MM.1S (cell line): ENCODE results near the gene SLC6A3.

Source experiments
- DNase-seq: peaks from one replicate; pipeline ENCODE4 v3.0.0-alpha.2; 2015
- H2AFZ ChIP-seq: fragments of 300-600 bp; sonication (generic); 2 replicates; pipeline ENCODE4 v1.6.0; 2016; ENCODE audit warnings: antibody characterized with exemption, low read length
- H3F3A ChIP-seq: fragments of 300-600 bp; sonication (generic); 2 replicates; pipeline ENCODE4 v1.6.1; 2016; ENCODE audit warnings: mild to moderate bottlenecking, antibody characterized with exemption, low read length, moderate library complexity, mixed read lengths; ENCODE audit not compliant: insufficient read depth
- H3K27ac ChIP-seq: fragments of 300-600 bp; sonication (generic); 2 replicates; pipeline ENCODE4 v1.5.1; 2016; ENCODE audit warnings: mild to moderate bottlenecking, low read length
- H3K27me3 ChIP-seq: fragments of 300-600 bp; sonication (generic); replicated peaks from 2 replicates; pipeline ENCODE4 v1.6.0; 2016; ENCODE audit warnings: low read length; ENCODE audit not compliant: insufficient read depth
- H3K36me3 ChIP-seq: fragments of 300-600 bp; sonication (generic); replicated peaks from 2 replicates; pipeline ENCODE4 v1.6.1; 2016; ENCODE audit warnings: mild to moderate bottlenecking, low read length, mixed read lengths; ENCODE audit not compliant: insufficient read depth
- H3K4me1 ChIP-seq: fragments of 300-600 bp; sonication (generic); 2 replicates; pipeline ENCODE4 v1.6.1; 2016; ENCODE audit warnings: low read length, mixed read lengths
- H3K4me2 ChIP-seq: fragments of 300-600 bp; sonication (generic); 2 replicates; pipeline ENCODE4 v1.6.0; 2016; ENCODE audit warnings: low read depth, low read length
- H3K4me3 ChIP-seq: fragments of 300-600 bp; sonication (generic); 2 replicates; pipeline ENCODE4 v1.5.1; 2016; ENCODE audit warnings: low read length, mixed read lengths
- H3K79me2 ChIP-seq: fragments of 300-600 bp; sonication (generic); 2 replicates; pipeline ENCODE4 v1.6.1; 2016; ENCODE audit warnings: mixed run types, low read length, mixed read lengths
- H3K9ac ChIP-seq: fragments of 300-600 bp; sonication (generic); 2 replicates; pipeline ENCODE4 v1.6.1; 2016; ENCODE audit warnings: low read length, mixed read lengths
- H3K9me2 ChIP-seq: fragments of 300-600 bp; sonication (generic); replicated peaks from 2 replicates; pipeline ENCODE4 v1.6.1; 2016; ENCODE audit warnings: mild to moderate bottlenecking, low read length, mixed read lengths; ENCODE audit not compliant: insufficient read depth
- H3K9me3 ChIP-seq: fragments of 300-600 bp; sonication (generic); replicated peaks from 2 replicates; pipeline ENCODE4 v1.6.1; 2016; ENCODE audit warnings: mild to moderate bottlenecking, low read length, mixed read lengths; ENCODE audit not compliant: insufficient read depth
- H4K20me1 ChIP-seq: fragments of 300-600 bp; sonication (generic); 2 replicates; pipeline ENCODE4 v1.6.1; 2016; ENCODE audit warnings: mild to moderate bottlenecking, low read length, moderate library complexity, mixed read lengths; ENCODE audit not compliant: insufficient read depth
- CTCF ChIP-seq: fragments of 300-600 bp; sonication (generic); IDR thresholded peaks from 2 replicates; pipeline ENCODE4 v1.5.1; 2016; ENCODE audit warnings: antibody characterized with exemption, low read length, mixed read lengths
- EZH2 ChIP-seq: fragments of 300-600 bp; sonication (generic); optimal IDR thresholded peaks from 2 replicates; pipeline ENCODE3; 2017; ENCODE audit warnings: low read depth, mild to moderate bottlenecking, antibody characterized with exemption, low read length, mixed read lengths
- EZH2phosphoT487 ChIP-seq: fragments of 300-600 bp; sonication (generic); IDR thresholded peaks from 2 replicates; pipeline ENCODE4 v1.6.1; 2018; ENCODE audit warnings: antibody characterized with exemption, low read length

SLC6A3 gene

GRCh38 chr5:1436036-1436435 is 9.2 kb downstream of the SLC6A3 start:
- Histone ChIP-seq H3K27me3 (peaks cover 57% of the 10 kb centered on the region), H3K36me3 (no peaks in the 10 kb centered on the region), H3K4me3 (no peak overlapping the region), H4K20me1 (no peaks in the 10 kb centered on the region), H3K9ac (no peak overlapping the region), H3K9me2 (no peaks in the 10 kb centered on the region), H3K27ac (no peak overlapping the region), H3F3A (no peaks in the 10 kb centered on the region), H3K4me1 (no peaks in the 10 kb centered on the region), H3K4me2 (no peak overlapping the region), H2AFZ (no peak overlapping the region), H3K9me3 (no peaks in the 10 kb centered on the region), H3K79me2 (no peaks in the 10 kb centered on the region)
- TF ChIP-seq EZH2, result no peak
- DNase-seq, result no peak

- no peak overlapping the region for H2AFZ ChIP-seq
- no peaks in the 10 kb centered on the region for H4K20me1 ChIP-seq
- H3K36me3 ChIP-seq, result no peaks in the 10 kb centered on the region
- H3K79me2 ChIP-seq, result no peaks in the 10 kb centered on the region
- DNase-seq, result no peak
- TF ChIP-seq EZH2phosphoT487 (no peak), CTCF (no peak)
- peaks cover 57% of the 10 kb centered on the region for H3K27me3 ChIP-seq
- no peaks in the 10 kb centered on the region for H3K9me2 ChIP-seq
- H3F3A ChIP-seq, result no peaks in the 10 kb centered on the region
- H3K9me3 ChIP-seq, result no peaks in the 10 kb centered on the region
- H3K4me3 ChIP-seq, result no peak overlapping the region
- H3K27ac ChIP-seq, result no peak overlapping the region
- no peaks in the 10 kb centered on the region for H3K4me1 ChIP-seq
- H3K9ac ChIP-seq, result no peak overlapping the region
- no peak overlapping the region for H3K4me2 ChIP-seq
Measured at GRCh38 chr5:1435369-1435768, 9.9 kb downstream of the SLC6A3 start.

- Histone ChIP-seq H3K4me3 (no peak overlapping the region), H3F3A (no peaks in the 10 kb centered on the region), H3K4me1 (no peaks in the 10 kb centered on the region), H3K9me3 (no peaks in the 10 kb centered on the region), H3K9ac (no peak overlapping the region), H4K20me1 (no peaks in the 10 kb centered on the region), H3K9me2 (no peaks in the 10 kb centered on the region), H3K27ac (no peak overlapping the region), H3K36me3 (no peaks in the 10 kb centered on the region), H3K27me3 (peaks cover 47% of the 10 kb centered on the region), H3K4me2 (no peak overlapping the region), H3K79me2 (no peaks in the 10 kb centered on the region), H2AFZ (no peak overlapping the region)
- TF ChIP-seq EZH2phosphoT487, result no peak
- TF ChIP-seq CTCF, result no peak
- no peak for TF ChIP-seq EZH2
- no peak for DNase-seq
Measured at GRCh38 chr5:1432296-1432695, 12.9 kb downstream of the SLC6A3 start.

GRCh38 chr5:1431896-1432295 is 13.3 kb downstream of the SLC6A3 start:
- Histone ChIP-seq H4K20me1 (no peaks in the 10 kb centered on the region), H3K4me1 (no peaks in the 10 kb centered on the region), H3K27ac (no peak overlapping the region), H3K27me3 (peaks cover 47% of the 10 kb centered on the region), H3K79me2 (no peaks in the 10 kb centered on the region), H3K4me2 (no peak overlapping the region), H3K36me3 (no peaks in the 10 kb centered on the region), H3K9me2 (no peaks in the 10 kb centered on the region), H3K4me3 (no peak overlapping the region), H2AFZ (no peak overlapping the region), H3K9me3 (no peaks in the 10 kb centered on the region), H3F3A (no peaks in the 10 kb centered on the region), H3K9ac (no peak overlapping the region)
- no peak for DNase-seq
- TF ChIP-seq EZH2phosphoT487, result no peak
